Body of pancreas (tissue), 4 donors: ENCODE results near the gene OR5B21. TPM values are rescaled to one million over a fixed set of nuclear protein-coding genes. Genes with fewer than 3 reads are reported as not detected.

Source experiments
- ATAC-seq: fragments of 150-250 bp; one replicate; pipeline ENCODE4 v1.9.1; 2016
- DNase-seq, 4 donors: peaks; one replicate each; pipeline ENCODE4 v3.0.0-alpha.2; 2019
- H3K27ac ChIP-seq, 4 donors: fragments of 200-600 bp; sonication (generic); 1 replicate in 3 of 4; 2 replicates in 1 of 4; pipeline versions ENCODE4 v1.5.1 to v1.6.1; 2016 to 2019; ENCODE audit warnings: mild to moderate bottlenecking in 1 of 4, mixed read lengths in 1 of 4, moderate library complexity in 1 of 4
- H3K27me3 ChIP-seq, 2 donors: fragments of 200-600 bp; sonication (generic); one replicate each; pipeline ENCODE4 v1.6.0; 2016; ENCODE audit warnings: mild to moderate bottlenecking in 1 of 2
- H3K36me3 ChIP-seq, 2 donors: fragments of 200-600 bp; sonication (generic); replicated peaks in 1 of 2; 2 replicates each; pipeline ENCODE4 v1.5.1; 2016; ENCODE audit warnings: low read depth in 2 of 2; ENCODE audit not compliant: insufficient read depth in 1 of 2
- H3K4me1 ChIP-seq: fragments of 200-600 bp; sonication (generic); one replicate; pipeline ENCODE4 v1.6.0; 2016
- H3K4me3 ChIP-seq, 2 donors: fragments of 200-600 bp; sonication (generic); 1 replicate in 1 of 2; 2 replicates in 1 of 2; pipeline ENCODE4 v1.5.1; 2016 to 2019
- H3K9me3 ChIP-seq, 3 donors: fragments of 200-600 bp; sonication (generic); 1 replicate in 2 of 3; 2 replicates in 1 of 3; pipeline ENCODE4 v1.5.1; 2016
- CTCF ChIP-seq, 7 experiments: fragments of 450-650 bp in 4 of 7; fragments of 200-600 bp in 3 of 7; sonication (generic) in 3 of 7; IDR thresholded peaks; one replicate each; pipeline ENCODE4 v1.5.1; 2016 to 2019; ENCODE audit warnings: antibody characterized with exemption in 7 of 7
- POLR2A ChIP-seq, 3 donors: fragments of 450-650 bp; IDR thresholded peaks; one replicate each; pipeline ENCODE4 v1.6.1; 2016; ENCODE audit warnings: antibody characterized with exemption in 3 of 3, mild to moderate bottlenecking in 2 of 3
- WGBS, 2 donors: methylation state at CpG; one replicate each; pipeline ENCODE4 v1.1.5; 2017; 5-methylcytosine and 5-hydroxymethylcytosine counted together
- intact Hi-C: fragments of 100-400 bp; cut with DNase I; formaldehyde crosslinking; loops from one replicate; pipeline ENCODE4 v1.15.1; 2023
- total RNA-seq, 2 donors: library from RNA; depleted of rRNA; stranded (reverse); fragments of >200 nt; gene quantifications; one replicate each; pipeline ENCODE4 v1.1.0, GENCODE V29; 2016

Gene OR5B21
- not detected for total RNA-seq

- ATAC-seq (no peak), DNase-seq (no peak)
- Histone ChIP-seq H3K9me3 (no peaks in the 10 kb centered on the region), H3K4me3 (no peak within 1 kb of the TSS), H3K36me3 (no peaks in the 10 kb centered on the region), H3K27ac (no peak within 1 kb of the TSS), H3K4me1 (no peaks in the 10 kb centered on the region), H3K27me3 (no peaks in the 10 kb centered on the region)
- TF ChIP-seq CTCF (IDR thresholded peaks at IDR 0.05) (no peak), POLR2A (IDR thresholded peaks at IDR 0.05) (no peak)
- intact Hi-C loops: no loop called here
- 87 to 95% methylated on average over 1 of the region's 1 CpG for WGBS, 2 donors
Measured at GRCh38 chr11:58508005-58508404, at the start of gene OR5B21. Gene OR5B21 (minus strand): TSS chr11:58508105. CDS start chr11:58508105, 0 bp downstream.

GRCh38 chr11:58549644-58550043 is 41.7 kb upstream of the OR5B21 start:
- no peaks in the 10 kb centered on the region for H3K9me3 ChIP-seq
- peaks cover 0 to 26% of the 10 kb centered on the region in 2 donors for H3K36me3 ChIP-seq
- DNase-seq (no peak), ATAC-seq (no peak)
- TF ChIP-seq CTCF (IDR thresholded peaks at IDR 0.05): no peak
- no peak for TF ChIP-seq POLR2A (IDR thresholded peaks at IDR 0.05)
- WGBS, 2 donors: 87 to 93% methylated on average over 7 of the region's 7 CpGs
- intact Hi-C loops: no loop called here
- H3K27ac ChIP-seq: no peak overlapping the region
- H3K4me3 ChIP-seq: no peak overlapping the region
- H3K27me3 ChIP-seq: no peaks in the 10 kb centered on the region
- no peaks in the 10 kb centered on the region for H3K4me1 ChIP-seq

- ATAC-seq (no peak), DNase-seq (no peak)
- 72 to 76% methylated on average over 1 of the region's 1 CpG for WGBS, 2 donors
Measured at GRCh38 chr11:58546841-58547240, 38.9 kb upstream of the OR5B21 start.

GRCh38 chr11:58531865-58532341 is 24.0 kb upstream of the OR5B21 start:
- Histone ChIP-seq H3K36me3 (peaks cover 0 to 2% of the 10 kb centered on the region in 2 donors), H3K9me3 (no peaks in the 10 kb centered on the region), H3K4me3 (no peak overlapping the region), H3K27ac (no peak overlapping the region), H3K27me3 (no peaks in the 10 kb centered on the region), H3K4me1 (no peaks in the 10 kb centered on the region)
- intact Hi-C loops: no loop called here
- ATAC-seq: no peak
- TF ChIP-seq POLR2A (IDR thresholded peaks at IDR 0.05) (no peak), CTCF (IDR thresholded peaks at IDR 0.05) (no peak)
- no peak for DNase-seq
- 97 to 100% methylated on average over 3 to 23 of the region's 25 CpGs for WGBS, 2 donors

More at GRCh38 chr11:58546841-58547240, 38.9 kb upstream of the OR5B21 start:
- intact Hi-C loops: no loop called here
- Histone ChIP-seq H3K27ac (no peak overlapping the region), H3K4me3 (no peak overlapping the region), H3K4me1 (no peaks in the 10 kb centered on the region), H3K36me3 (peaks cover 0 to 14% of the 10 kb centered on the region in 2 donors), H3K9me3 (no peaks in the 10 kb centered on the region), H3K27me3 (no peaks in the 10 kb centered on the region)
- TF ChIP-seq CTCF (IDR thresholded peaks at IDR 0.05) (no peak), POLR2A (IDR thresholded peaks at IDR 0.05) (no peak)

- intact Hi-C loops: no loop called here
- Histone ChIP-seq H3K36me3 (peaks cover 0 to 2% of the 10 kb centered on the region in 2 donors), H3K9me3 (no peaks in the 10 kb centered on the region), H3K27me3 (no peaks in the 10 kb centered on the region), H3K4me3 (no peak overlapping the region), H3K27ac (no peak overlapping the region), H3K4me1 (peaks cover 3% of the 10 kb centered on the region)
- no peak for ATAC-seq
- TF ChIP-seq POLR2A (IDR thresholded peaks at IDR 0.05): no peak
- TF ChIP-seq CTCF (IDR thresholded peaks at IDR 0.05): no peak
- 79 to 84% methylated on average over 3 of the region's 3 CpGs for WGBS, 2 donors
- no peak for DNase-seq
Measured at GRCh38 chr11:58530236-58530635, 22.3 kb upstream of the OR5B21 start.
